Activated CD8-positive, alpha-beta memory T cell treated with anti-CD3 and anti-CD28 coated beads for 4 hours (primary cell): ENCODE measurements around the gene SHMT1.
"Not testable (repeated sequence)": the region's sequence is repeated elsewhere in the genome, so short reads cannot be mapped to it uniquely, and the experiment has no call there.

Experiments used
- DNase-seq, 2 donors: peaks; one replicate each; pipeline ENCODE4 v3.0.0-alpha.2; 2020; ENCODE audit warnings: low read depth in 2 of 2

SHMT1 gene

DNA sequence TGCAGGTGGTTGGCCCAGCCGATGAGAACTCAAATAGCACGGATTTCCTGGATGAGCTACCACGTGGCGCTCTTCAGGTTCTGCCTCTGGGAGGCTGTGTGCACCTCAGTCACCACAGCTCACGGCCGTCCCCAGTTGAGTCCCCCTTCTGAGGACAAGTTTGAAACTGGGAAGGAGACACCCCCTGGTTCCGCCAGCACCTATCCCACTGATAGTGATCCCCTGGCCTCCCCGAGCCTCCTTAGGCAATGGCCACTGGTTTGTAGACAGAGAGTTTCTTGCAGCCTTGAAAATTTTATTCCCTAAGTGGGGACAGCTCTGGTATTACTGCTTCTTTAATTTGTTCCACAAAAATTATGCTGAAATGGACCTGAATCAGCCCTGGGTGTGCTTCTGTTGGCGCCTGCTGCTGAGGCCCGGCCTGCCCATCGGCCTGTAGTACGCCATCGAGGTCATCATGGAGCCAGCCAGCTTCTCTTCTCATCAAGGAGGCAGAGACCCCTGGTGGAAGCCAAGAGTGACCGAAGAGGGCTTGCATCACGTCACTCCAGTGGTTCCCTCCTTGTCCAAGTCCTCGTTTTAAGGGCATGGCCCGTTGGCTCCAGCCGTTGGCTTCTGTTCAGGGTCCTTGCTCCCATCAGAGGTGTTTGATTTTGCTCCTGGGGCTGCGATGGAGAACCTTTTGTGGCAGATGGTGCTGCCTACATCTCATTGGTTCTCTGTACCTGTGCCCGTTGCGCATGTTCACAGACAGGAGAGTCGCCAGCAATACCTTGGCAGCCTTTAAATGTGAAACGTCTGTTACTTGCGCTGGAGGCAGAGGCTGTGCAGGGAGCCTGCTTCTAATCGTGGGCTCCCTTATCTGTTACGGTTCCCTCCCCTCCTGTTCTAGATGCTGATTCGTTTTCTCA is 39.0 kb downstream of the SHMT1 start:
- DNase-seq, result no peak

DNA sequence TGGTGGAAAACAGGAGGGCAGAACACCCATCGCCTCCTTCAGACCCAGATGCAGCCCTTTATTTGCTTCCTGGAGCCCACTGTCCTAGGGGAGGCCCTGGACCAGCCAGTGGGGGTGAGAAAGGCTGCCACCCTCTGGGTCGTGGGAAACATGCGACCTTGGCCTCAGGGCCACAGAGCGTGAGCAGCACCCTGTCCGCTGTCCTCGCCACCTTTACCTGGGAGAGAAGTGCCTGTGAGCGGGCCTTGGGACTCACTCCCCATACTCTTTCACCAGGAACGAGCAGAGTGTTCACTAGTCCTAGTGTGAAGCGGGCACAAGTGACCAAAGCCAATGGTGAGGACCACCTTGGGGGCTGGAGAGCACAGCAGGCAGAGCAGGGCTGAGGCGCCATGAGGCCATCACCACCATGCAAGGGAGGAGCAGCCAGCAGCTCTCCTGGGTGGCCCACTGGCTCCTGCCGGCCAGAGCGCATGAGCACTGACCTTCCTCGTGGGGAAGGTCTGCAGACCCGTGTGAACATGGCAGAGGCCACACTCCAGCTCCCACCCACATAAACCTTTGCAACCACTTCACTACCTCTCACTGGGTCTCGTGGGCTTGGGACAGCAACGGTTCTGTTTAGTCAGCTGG is 39.7 kb downstream of the SHMT1 start:
- DNase-seq, result no peak

GRCh38 chr17:18323007-18323406 is 40.3 kb downstream of the SHMT1 start:
- DNase-seq, result no peak

- DNase-seq, result no peak
Measured at GRCh38 chr17:18322522-18322921, 40.8 kb downstream of the SHMT1 start.

- DNase-seq, result no peak
Measured at GRCh38 chr17:18321309-18321708, 42.0 kb downstream of the SHMT1 start.

GRCh38 chr17:18320301-18320700 is 43.0 kb downstream of the SHMT1 start:
- no peak for DNase-seq

DNA sequence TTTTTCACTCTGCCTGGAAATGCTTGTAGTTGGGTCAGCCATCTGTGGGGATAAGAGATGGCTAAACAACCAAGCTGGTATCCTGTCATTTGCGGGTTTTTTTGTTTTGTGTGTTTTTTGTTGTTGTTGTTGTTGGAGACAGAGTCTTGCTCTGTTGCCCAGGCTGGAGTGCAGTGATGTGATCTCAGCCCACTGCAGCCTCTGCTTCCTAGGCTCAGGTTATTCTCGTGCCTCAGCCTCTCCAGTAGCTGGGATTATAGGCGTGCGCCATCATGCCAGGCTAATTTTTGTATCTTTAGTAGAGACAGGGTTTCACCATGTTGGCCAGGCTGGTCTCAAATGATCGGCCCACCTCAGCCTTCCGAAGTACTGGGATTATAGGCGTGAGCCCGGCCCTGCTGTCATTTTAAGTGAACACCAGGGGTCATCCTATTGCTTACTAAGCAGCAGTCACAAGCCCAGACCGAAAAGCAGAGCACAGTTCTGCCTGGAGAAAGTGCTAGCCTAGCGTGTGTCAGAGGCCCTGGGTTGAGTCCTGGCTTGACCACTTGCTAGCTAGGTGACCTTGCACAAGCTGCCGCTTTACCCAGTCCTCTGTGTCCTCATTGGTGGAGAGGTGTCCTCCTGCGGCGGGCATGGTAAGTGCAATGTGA is 43.6 kb downstream of the SHMT1 start:
- no peak for DNase-seq

DNA sequence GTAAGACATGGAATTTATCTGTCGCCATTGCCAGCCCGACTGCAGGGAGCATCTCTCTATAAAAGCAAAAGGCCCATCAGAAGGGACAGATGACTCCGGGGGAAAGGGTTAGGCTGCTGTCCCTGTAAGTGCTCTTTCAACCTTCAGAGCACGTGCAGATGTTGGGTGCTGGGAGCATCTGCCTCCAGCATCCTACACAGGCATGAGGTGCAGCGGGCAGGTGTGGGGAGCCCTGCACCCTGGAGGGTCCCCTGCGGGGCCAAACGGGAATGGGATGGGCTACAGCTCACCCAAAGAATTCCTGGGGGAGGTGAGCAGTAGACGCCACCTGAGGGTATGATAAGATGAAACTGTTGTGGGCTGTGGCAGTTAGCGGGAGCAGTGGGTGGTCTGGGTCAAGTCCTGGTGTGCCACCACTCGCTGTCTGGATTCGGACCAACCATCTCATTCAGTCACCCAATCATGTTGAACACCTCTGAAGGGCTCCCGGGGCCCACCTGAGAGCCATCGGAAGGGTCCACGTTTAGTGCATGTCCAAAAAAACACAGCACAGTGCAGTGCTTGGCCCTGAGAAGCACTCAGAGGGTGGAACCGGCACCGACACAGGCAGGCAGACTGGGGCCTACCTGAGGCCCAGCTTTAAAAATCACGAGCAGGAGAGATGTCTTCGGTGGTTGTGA is 44.4 kb downstream of the SHMT1 start:
- no peak for DNase-seq

GRCh38 chr17:18318117-18318516 is 45.2 kb downstream of the SHMT1 start:
- no peak for DNase-seq

DNA sequence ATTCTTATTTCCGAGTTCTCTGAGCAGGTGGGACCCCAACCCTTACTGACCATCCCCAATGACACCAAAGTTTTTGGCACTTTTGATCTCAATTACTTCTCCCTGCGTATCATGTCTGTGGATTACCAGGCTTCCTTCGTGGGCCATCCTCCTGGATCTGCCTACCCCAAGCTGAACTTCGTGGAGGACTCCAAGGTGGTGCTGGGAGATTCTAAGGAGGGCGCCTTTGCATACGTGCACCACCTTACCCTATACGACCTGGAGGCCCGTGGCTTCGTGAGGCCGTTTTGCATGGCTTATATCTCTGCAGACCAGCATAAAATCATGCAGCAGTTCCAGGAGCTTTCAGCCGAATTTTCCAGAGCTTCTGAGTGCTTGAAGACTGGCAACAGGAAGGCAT is 47.4 kb downstream of the SHMT1 start:
- no peak for DNase-seq

- DNase-seq, result no peak
Measured at GRCh38 chr17:18315562-18315922, 47.8 kb downstream of the SHMT1 start.

GRCh38 chr17:18314731-18315561 is 48.4 kb downstream of the SHMT1 start, which contains the start of the genes SMCR8 and TOP3A:
Gene SMCR8 (plus strand): TSS chr17:18315293. CDS start chr17:18315790, 497 bp downstream.
Gene TOP3A (minus strand): TSS chr17:18314994. CDS start chr17:18314778, 216 bp downstream.
- DNase-seq, result peak; percentile 94 to 97

DNA sequence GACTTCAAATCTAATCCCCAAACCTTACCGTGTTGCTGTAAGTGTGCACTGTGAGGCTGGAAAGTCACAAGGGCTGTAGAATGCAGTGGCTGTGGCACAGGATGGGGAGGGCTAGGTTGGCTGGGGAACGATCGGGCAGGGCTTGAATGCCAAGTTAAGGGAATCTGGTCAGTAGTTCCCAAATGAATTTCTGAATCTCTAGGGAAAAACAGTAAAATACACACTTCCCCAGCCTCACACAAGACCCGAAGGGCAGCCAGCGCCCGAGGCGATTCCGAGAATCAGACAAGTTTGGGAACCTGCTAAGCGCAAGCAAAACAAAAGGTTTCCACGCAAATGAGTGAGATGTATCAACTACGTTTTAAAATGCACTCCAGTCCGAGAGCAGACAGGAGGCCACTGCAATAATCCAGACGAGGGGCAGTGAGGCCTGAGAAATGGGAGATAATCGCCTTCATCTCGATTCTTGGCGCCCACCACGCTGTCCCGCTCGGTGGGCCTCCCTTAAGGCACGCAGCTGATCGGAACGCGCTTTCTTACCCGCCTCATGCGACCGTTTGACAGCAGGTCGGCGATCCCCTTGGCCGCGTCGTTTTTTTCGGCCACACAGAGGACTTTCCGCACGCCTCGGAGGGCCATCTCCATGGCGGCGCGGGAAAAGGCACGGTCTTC is 49.2 kb downstream of the SHMT1 start:
- no peak for DNase-seq

DNA sequence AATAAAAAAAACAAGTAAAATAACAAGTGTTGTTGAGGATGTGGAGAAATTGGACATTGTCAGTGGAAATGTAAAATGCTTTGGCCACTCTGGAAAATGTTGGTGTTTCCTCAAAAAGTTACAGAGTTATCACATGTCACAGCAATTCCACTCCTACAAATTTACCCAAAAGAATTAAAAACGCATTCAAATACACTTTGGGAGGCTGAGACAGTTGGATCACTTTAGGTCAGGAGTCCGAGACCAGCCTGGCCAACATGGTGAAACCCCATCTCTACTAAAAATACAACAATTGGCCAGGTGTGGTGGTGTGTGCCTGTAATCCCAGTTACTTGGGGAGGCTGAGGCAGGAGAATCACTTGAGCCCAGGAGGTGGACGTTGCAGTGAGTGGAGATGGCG is 54.1 kb downstream of the SHMT1 start:
- DNase-seq, result no peak

DNA sequence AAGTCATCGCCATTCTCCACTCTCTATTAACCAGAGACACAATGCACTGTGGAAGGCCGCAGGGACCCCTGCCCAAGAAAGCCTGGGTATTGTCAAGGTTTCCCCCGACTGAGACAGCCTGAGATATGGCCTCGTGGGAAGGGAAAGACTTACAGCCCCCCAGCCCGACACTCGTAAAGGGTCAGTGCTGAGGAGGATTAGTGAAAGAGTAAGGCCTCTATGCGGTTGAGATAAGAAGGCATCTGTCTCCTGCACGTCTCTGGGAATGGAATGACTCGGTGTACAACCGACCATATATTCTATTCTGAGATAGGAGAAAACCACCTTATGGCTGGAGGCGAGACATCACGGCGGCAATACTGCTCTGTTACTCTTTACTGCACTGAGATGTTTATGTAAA is 60.1 kb downstream of the SHMT1 start:
- not testable (repeated sequence) for DNase-seq

GRCh38 chr17:18300725-18301480 is 62.4 kb downstream of the SHMT1 start:
- DNase-seq, result no peak

GRCh38 chr17:18298061-18298460 is 65.3 kb downstream of the SHMT1 start:
- not testable (repeated sequence) for DNase-seq

DNA sequence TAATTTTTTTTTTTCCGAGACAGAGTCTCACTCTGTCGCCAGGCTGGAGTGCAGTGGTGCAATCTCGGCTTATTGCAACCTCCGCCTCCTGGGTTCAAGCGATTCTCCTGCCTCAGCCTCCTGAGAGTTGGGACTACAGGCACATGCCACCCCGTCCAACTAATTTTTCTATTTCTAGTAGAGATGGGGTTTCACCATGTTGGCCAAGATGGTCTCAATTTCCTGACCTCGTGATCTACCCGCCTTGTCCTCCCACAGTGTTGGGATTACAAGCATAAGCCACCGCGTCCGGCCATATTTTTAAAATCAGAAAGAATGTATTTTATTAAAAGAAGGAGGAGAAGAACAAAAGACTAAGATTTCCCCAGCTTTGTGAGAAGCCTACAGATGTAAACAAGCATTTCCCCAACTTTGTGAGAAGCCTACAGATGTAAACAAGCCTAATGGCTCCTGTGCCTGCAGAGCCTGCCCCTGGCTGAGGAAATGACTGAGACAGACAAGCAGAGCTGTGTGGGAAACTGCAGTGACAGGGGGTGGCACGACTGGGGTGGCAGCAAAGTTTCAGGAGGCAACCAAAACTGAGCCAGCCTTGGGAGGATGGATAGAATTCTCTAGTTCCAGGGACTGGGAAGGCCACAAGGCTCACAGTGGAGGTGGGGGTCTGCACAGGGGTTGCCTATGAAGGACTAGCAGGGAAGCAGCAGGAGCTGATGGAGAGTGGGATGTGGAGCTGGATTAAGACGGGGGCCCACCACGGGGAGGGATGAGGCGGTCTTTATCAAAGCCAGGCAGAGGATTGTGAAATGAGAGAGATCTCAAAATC is 71.4 kb downstream of the SHMT1 start:
- no peak for DNase-seq

- no peak for DNase-seq
Measured at GRCh38 chr17:18285296-18285695, 78.1 kb downstream of the SHMT1 start.
